IPS-NIHi7 (cell line): Measurements from ENCODE around the gene MORN5.
A peak's percentile ranks its signal among the peaks of the same experiment; 100 is the strongest.

Source experiments
- DNase-seq: peaks from one replicate; pipeline ENCODE4 v3.0.0; 2012; ENCODE audit warnings: mixed read lengths; ENCODE audit errors: extremely low spot score

Gene MORN5

DNA sequence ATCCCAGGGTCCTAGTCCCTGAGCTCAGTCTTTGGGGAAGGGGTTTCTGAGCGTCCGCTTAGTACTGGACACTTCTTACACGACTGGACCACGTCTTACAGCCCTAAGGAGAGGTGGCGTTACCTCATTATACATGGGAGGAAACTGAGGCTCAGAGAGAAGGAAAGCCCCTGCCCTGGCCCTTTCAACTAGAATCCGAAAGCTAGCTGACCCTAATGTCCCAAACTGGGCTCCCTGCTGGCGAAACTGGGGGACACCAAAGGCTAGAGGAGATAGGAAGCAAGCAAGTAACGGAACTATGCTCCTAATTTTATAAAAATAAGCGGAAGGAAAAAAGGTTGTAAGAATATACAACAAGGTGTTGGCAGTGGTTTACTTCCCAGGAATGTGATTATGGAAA is 54.8 kb downstream of the MORN5 start:
- no peak for DNase-seq

GRCh38 chr9:122215663-122216062 is 56.0 kb downstream of the MORN5 start:
- no peak for DNase-seq

- DNase-seq: no peak
Observed at GRCh38 chr9:122216138-122216797, 56.6 kb downstream of the MORN5 start.

DNA sequence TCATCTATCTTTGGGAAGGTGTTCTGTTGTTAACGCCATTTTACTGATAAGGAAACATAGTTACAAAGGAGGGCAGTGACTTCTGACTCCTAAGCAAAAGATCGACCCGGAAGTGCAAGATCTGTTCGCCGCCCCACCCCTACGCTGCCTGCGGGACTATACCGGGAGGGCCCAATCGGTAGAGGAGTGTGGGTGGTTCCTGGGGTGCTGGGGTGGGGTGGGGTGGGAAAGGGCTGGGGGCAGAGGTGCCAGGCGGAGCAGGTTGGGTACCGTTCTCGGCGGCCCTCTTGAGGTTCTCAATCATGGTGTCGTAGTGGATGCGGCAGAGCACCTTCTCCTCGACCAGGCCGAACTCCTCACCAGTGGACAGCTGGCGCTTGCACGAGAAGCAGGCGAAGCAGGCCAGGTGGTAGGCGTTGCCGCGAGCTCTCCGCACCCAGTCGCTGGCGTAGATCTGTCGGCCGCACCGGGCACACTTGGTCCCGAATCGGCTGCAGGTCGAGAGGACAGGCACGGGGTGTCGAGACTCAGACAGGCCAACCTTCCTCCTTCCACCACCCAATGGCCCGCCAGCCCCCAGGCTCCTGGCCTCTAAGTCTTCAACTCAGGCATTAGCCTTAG is 57.2 kb downstream of the MORN5 start:
- no peak for DNase-seq

DNA sequence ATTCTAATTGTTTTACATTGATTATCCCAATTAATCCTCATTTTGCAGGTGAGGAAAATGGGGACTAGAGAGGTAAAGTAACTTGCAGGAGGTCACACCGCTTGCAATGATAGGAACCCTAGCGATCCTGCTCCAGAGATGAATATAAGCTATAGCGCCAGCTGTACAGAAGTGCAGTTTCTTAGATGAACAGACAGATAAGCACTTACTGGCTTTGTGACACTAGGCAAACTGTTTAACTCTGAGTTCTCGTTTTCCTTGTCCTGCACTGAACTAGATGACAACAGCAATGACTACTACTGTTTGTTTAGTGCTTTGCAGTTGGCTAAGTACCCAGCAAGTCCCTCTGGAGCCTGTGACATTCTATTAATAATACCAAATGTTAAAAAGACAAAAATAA is 57.9 kb downstream of the MORN5 start:
- DNase-seq: no peak

- DNase-seq: no peak
Observed at GRCh38 chr9:122218071-122218934, 58.6 kb downstream of the MORN5 start.

DNA sequence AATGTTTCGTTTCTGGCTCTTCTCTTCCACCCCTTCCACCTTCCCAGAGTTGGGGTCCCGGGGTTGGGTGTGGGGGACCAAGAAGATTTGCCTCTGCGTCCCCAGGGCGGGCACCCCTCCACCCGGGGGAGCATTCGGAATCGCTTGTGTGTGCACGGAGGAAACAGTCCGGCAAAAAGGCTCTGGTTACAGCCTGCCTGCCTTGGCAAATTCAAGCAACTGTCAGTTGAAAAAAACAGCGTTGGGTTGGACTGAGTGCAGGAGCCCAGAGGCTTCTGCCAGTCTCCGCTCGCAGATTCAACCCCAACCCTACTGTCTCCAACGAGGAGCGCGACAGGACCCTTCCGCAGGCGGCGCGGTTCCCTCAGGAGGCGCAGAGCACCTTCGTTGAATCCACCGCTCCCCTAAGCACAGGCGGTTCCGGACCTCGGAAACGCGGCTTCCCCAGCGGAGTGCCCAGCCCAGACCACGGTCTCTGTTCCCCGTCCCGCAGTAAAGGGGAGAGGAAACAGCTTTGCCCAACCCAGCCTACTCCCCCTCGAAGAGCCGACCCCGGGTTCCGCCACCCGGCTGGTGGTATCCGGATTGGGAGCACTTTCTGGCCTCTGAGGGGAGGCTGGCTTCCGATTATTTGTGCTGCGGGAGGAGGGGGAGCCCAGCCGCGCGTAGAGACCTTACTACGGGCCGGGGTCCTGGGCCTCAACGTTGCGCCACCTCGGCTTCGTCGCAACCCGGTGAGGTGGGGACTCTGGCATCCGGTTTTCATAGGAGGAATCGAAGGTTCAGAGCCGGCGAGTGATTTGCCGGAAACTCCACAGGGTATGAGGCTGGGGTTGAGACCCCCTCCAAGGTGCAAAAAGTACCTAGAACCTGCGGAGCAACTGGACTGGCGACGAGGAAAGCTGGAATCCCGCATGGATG is 59.5 kb downstream of the MORN5 start:
- no peak for DNase-seq

GRCh38 chr9:122219856-122220672 is 60.4 kb downstream of the MORN5 start:
- DNase-seq: no peak

DNA sequence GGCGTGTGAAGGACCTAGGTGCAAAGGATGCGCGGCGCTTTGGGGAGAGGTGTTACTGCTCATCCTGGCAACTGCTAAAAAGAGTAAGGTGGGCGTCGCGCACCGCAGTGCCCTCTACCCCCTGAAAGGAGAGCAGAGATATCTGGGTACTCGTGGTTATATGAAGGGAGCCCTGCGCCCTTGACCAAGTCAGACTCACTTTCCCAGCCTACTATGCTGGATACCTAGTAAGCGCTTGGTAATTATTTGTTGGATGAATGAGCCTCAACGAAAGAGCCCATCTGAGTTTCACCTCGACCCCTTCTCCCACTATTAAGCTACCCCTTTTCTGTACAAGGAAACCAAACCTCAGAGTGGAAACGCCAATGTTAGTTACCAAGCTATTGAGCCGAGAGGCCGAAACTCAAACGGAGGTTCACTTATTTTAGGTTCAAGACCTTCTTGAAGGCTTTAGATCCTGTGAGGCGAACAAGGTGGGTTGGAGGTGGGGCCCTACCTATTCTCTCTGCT is 61.0 kb downstream of the MORN5 start:
- no peak for DNase-seq

DNA sequence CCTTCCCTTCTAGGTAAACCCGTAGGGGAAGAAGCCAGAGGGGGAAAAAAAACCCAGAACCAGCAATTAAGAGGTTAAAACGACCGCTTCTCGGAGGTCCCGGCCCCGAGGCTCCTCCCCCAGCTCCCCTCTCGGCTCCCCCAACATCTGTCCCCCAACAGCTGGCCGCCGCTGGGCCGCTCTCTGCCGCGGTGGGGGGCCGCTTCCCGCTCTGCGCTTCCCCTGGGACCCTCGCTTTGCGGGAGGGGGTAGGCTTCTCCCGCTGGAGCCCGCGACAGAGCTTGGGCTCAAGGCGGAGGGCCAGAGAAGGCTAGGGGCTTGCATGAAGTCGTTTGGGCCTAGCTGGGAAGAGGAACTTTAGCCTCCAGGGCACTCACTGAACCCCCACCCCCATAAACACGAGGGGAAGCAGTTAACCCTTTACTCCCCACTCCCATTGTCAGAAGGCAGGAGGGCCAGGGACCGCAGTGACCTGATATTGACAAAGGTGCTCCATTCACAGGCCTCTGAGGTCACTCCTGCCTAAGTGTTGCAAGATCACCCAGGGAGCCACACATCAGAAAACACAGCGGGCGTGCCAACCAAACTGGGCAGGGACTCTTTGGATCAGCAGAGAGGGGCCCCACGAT is 61.6 kb downstream of the MORN5 start:
- peak; percentile 60 for DNase-seq

DNA sequence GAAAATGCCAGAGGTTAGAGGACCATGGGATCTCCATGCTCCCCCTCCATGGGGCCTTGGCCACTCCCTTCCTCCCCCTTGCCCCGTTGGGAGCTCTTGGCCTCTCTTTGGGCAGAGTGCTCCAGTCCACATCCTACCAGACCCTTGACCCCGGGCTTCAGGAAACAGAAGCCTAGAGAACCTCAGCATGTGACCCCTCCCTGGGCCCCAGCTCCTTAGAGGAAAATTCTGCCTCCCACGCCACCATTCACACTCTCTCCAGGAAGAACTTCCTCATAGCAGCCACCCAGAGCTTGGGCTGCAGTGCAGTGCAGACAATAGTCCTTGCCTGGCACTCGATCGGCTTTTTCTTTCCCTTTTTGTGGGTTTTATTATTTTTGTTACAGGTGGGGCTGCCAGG is 63.1 kb downstream of the MORN5 start:
- no peak for DNase-seq

GRCh38 chr9:122223435-122223834 is 63.7 kb downstream of the MORN5 start:
- DNase-seq: no peak

- DNase-seq: no peak
Observed at GRCh38 chr9:122225312-122226141, 65.8 kb downstream of the MORN5 start.

GRCh38 chr9:122226142-122226757 is 66.5 kb downstream of the MORN5 start:
- DNase-seq: no peak

GRCh38 chr9:122226758-122227574 is 67.3 kb downstream of the MORN5 start:
- peak; percentile 61 for DNase-seq

DNA sequence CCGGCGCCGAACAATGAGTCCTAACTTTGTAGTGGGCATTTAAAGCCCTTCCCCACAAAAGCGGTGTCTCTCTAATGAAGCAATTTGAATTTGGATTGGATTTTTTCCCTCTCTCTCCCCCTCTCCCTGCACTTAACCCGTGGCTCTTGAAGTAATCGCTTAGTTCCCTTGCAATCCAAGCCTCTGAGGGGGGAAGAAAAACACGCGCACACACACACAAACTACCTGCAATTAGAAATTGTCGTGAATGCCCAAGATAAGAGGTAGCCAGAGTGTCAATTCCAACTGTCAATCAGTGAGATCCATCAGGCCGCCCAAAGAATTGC is 67.8 kb downstream of the MORN5 start:
- no peak for DNase-seq

DNA sequence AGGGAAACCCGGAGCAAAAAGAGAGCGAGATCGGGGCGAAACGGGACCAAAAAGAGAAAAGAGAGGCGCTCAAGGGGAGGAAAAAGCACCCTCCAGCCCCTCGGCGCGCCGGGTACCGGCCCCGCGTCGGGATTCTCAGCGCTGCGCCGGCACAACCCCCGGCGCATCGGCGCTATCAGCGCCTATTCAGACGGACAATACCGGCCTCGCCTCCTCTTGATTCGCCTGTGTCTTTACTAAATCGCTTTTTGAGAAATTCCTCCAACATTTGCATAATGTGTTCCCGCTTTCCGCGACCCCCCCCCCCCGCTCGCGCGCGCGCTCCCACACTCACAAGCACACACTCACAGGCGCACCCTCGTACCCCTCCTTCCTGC is 68.5 kb downstream of the MORN5 start:
- peak; percentile 35 for DNase-seq
